Measurements from ENCODE around the gene NR6A1. TPM values are rescaled to one million over a fixed set of nuclear protein-coding genes. Genes with fewer than 3 reads are reported as not detected.

Gene NR6A1
- total RNA-seq, 6 donors from 2014 or later: 4.2 to 34.6 (median 8.2) TPM

DNA sequence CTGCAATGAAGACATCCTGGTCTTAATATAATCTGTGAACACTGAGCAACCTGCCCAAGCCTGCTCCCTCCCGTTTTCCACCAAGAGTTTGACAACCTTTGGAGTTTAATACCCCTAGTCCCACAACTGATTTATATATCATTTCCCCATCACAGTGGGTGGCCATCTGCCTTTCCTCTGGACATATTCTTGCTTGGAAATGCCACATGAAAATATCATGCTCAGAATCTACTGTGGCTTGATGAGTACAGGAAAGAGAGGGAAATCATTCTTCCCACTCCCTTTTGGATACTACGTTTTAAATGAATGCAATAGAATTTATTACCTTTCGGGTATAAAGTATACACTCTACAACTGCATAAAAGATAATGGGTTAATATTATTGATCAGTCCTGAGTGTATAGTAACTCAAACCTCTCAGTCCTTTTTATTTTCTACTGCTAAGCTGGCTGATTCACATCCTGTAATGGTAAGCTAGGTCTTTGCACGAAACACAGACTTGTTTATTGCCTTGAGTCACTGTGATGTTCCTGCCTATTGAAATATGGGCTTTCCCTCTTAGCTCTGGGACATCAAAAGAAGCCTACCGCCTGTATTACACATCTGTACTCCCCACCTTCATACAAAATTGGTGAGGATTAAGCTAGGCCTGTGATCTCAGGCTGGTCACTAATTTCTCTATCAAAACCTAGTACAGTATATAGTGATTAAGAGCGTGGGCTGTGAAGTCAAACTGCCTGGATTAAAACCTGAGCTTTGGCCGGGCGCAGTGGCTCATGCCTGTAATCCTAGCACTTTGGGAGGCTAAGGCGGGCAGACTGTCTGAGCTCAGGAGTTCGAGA, 196.4 kb downstream of the NR6A1 start:
- Histone ChIP-seq H3K36me3 (no peaks in the 10 kb centered on the region), H3K4me3 (no peak overlapping the region), H3K4me1 (peaks cover 0 to 3% (median 0%) of the 10 kb centered on the region in 4 donors), H3K9me3 (no peaks in the 10 kb centered on the region), H3K27ac (no peak overlapping the region), H3K27me3 (no peaks in the 10 kb centered on the region)
- 80 to 82% methylated on average over 10 of the region's 10 CpGs for WGBS, 2 donors
- DNase-seq (no peak), ATAC-seq (ENCODE audit: low FRiP score in 2 of 2) (no peak)
- TF ChIP-seq POLR2A (IDR thresholded peaks at IDR 0.05) (no peak), POLR2AphosphoS5 (IDR thresholded peaks at IDR 0.05) (no peak), EP300 (IDR thresholded peaks at IDR 0.05) (no peak)
- TF ChIP-seq, protein P1, sequence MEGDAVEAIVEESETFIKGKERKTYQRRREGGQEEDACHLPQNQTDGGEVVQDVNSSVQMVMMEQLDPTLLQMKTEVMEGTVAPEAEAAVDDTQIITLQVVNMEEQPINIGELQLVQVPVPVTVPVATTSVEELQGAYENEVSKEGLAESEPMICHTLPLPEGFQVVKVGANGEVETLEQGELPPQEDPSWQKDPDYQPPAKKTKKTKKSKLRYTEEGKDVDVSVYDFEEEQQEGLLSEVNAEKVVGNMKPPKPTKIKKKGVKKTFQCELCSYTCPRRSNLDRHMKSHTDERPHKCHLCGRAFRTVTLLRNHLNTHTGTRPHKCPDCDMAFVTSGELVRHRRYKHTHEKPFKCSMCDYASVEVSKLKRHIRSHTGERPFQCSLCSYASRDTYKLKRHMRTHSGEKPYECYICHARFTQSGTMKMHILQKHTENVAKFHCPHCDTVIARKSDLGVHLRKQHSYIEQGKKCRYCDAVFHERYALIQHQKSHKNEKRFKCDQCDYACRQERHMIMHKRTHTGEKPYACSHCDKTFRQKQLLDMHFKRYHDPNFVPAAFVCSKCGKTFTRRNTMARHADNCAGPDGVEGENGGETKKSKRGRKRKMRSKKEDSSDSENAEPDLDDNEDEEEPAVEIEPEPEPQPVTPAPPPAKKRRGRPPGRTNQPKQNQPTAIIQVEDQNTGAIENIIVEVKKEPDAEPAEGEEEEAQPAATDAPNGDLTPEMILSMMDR (IDR thresholded peaks at IDR 0.05): no peak

DNA sequence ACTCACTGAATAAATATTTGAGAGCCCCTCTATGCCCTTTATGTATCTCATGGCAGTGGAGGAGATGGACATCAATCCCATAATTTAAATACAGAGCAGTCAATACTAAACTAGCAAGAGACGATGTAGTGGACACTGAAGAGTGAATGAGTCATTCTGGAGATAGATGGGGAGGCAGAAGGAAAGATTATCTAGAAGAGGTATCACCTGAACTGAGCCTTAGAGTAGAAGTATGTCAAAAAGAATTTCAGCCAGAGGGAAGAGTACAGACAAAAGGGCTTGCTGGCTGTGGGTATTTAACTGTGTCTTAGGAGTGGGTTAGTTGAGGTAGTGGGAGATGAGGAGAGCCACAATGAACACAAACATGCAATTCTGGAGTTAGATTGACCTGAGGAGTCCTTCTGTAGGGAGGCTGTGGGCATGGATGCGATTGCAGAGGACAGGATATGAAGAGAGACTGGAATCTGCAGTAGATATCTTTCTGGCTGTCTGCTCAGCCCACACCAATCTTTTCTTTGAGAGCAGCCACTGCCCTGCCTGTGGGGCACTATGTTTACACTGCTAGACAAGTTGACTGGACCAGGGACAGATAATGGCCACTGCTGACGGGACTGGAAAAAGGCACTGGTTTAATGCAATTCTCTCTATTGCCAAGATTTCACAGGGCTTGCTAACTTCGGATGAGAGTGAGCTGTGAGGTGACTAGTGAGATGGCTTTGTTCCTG, 200.0 kb downstream of the NR6A1 start:
- H3K4me3 ChIP-seq: no peak overlapping the region
- H3K27ac ChIP-seq: no peak overlapping the region
- H3K4me1 ChIP-seq: peaks cover 0 to 3% (median 0%) of the 10 kb centered on the region in 4 donors
- 84 to 86% methylated on average over 4 of the region's 4 CpGs for WGBS, 2 donors
- H3K27me3 ChIP-seq: no peaks in the 10 kb centered on the region
- H3K9me3 ChIP-seq: no peaks in the 10 kb centered on the region
- H3K36me3 ChIP-seq: no peaks in the 10 kb centered on the region
- ATAC-seq (ENCODE audit: low FRiP score in 2 of 2) (no peak), DNase-seq (no peak)
- TF ChIP-seq POLR2AphosphoS5 (IDR thresholded peaks at IDR 0.05): no peak
- no peak for TF ChIP-seq POLR2A (IDR thresholded peaks at IDR 0.05)
- no peak for TF ChIP-seq EP300 (IDR thresholded peaks at IDR 0.05)
- TF ChIP-seq, protein P1 (IDR thresholded peaks at IDR 0.05): no peak

DNA sequence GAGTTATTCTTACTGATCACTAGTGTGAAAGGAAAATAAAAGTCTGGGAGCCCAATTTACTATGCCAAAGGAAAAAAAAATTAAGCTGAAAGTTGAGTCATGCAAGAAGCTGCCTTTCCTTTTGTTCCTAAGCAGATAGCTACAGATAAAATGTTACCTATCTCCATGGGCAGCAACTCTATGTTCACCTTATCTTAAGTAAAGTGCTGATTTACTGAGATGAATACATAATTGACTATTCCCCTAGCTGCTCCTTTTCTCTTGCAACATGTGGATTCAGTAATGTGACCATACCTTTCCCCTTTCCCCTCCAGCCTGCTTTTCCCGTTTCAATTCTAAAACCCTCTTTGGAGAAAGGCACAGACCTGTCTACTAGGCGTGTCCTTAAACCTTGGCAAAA, 201.2 kb downstream of the NR6A1 start:
- Histone ChIP-seq H3K36me3 (no peaks in the 10 kb centered on the region), H3K9me3 (no peaks in the 10 kb centered on the region), H3K27ac (no peak overlapping the region), H3K4me3 (no peak overlapping the region), H3K27me3 (no peaks in the 10 kb centered on the region), H3K4me1 (peaks cover 0 to 3% (median 0%) of the 10 kb centered on the region in 4 donors)
- ATAC-seq (ENCODE audit: low FRiP score in 2 of 2) (no peak), DNase-seq (no peak)
- TF ChIP-seq EP300 (IDR thresholded peaks at IDR 0.05) (no peak), POLR2A (IDR thresholded peaks at IDR 0.05) (no peak), POLR2AphosphoS5 (IDR thresholded peaks at IDR 0.05) (no peak)
- TF ChIP-seq, protein P1 (IDR thresholded peaks at IDR 0.05): no peak
- 70 to 77% methylated on average over 2 of the region's 2 CpGs for WGBS, 2 donors

DNA sequence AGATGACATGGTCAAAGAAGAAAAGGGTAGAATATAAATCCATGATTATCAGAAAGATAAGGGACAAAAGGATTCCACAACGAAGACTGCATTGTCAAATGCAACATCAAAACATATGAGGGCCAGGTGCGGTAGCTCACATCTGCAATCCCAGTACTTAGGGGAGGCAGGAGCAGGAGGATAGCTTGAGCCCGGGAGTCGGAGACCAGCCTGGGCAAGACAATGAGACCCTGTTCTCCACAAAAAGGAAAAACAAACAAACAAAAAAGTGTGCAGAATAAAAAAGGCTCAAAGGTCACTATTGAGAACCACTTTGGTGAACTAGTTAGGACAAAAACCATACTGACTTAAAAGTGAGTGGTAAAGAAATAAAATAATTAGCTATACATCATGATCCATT, 203.7 kb downstream of the NR6A1 start:
- DNase-seq (no peak), ATAC-seq (ENCODE audit: low FRiP score in 2 of 2) (no peak)
- no peaks in the 10 kb centered on the region for H3K9me3 ChIP-seq
- peaks cover 0 to 3% (median 0%) of the 10 kb centered on the region in 4 donors for H3K4me1 ChIP-seq
- H3K27me3 ChIP-seq: no peaks in the 10 kb centered on the region
- no peak overlapping the region for H3K27ac ChIP-seq
- TF ChIP-seq POLR2A (IDR thresholded peaks at IDR 0.05): no peak
- no peak for TF ChIP-seq EP300 (IDR thresholded peaks at IDR 0.05)
- TF ChIP-seq, protein P1 (IDR thresholded peaks at IDR 0.05): no peak
- no peak for TF ChIP-seq POLR2AphosphoS5 (IDR thresholded peaks at IDR 0.05)
- 84 to 85% methylated on average over 4 of the region's 4 CpGs for WGBS, 2 donors
- no peaks in the 10 kb centered on the region for H3K36me3 ChIP-seq
- H3K4me3 ChIP-seq: no peak overlapping the region
